SK-N-SH treated with all-trans-retinoic acid at 6 μM for 48 hours (cell line): ENCODE measurements around the gene ST6GALNAC3.

Source experiments
- ATAC-seq: fragments of 200-7000 bp; cut with Tn5 transposase; 3 replicates; pipeline ENCODE4 v1.9.1; 2020; ENCODE audit warnings: mild to moderate bottlenecking, moderate library complexity
- ARNTL ChIP-seq: fragments of 450-650 bp; formaldehyde crosslinking; IDR thresholded peaks from 2 replicates; pipeline ENCODE4 v1.5.0; 2020; ENCODE audit warnings: low read depth, mild to moderate bottlenecking, moderate library complexity, borderline replicate concordance
- CSDC2 ChIP-seq: fragments of 250-450 bp; sonication (Bioruptor Pico); IDR thresholded peaks from 2 replicates; pipeline ENCODE4 v1.5.0; 2020; ENCODE audit warnings: mild to moderate bottlenecking, moderate library complexity
- ESRRG ChIP-seq: fragments of 250-450 bp; sonication (Bioruptor Pico); IDR thresholded peaks from 2 replicates; pipeline ENCODE4 v1.6.1; 2021; ENCODE audit warnings: mild to moderate bottlenecking
- GLIS3 ChIP-seq: fragments of 250-450 bp; sonication (Bioruptor Pico); IDR thresholded peaks from 2 replicates; pipeline ENCODE4 v1.5.0; 2020; ENCODE audit warnings: mild to moderate bottlenecking, moderate library complexity
- ISL1 ChIP-seq: fragments of 250-450 bp; sonication (Bioruptor Pico); IDR thresholded peaks from 2 replicates; pipeline ENCODE4 v2.1.2; 2022; ENCODE audit warnings: mild to moderate bottlenecking, moderate library complexity
- OSR1 ChIP-seq: fragments of 250-450 bp; sonication (Bioruptor Pico); IDR thresholded peaks from 2 replicates; pipeline ENCODE4 v1.8.0; 2022; ENCODE audit warnings: moderate library complexity, mild to moderate bottlenecking, inconsistent platforms
- PPARA ChIP-seq: fragments of 250-450 bp; sonication (Bioruptor Pico); IDR thresholded peaks from 2 replicates; pipeline ENCODE4 v1.5.0; 2020; ENCODE audit warnings: mild to moderate bottlenecking, borderline replicate concordance
- RARB ChIP-seq: fragments of 250-450 bp; sonication (Bioruptor Pico); IDR thresholded peaks from 2 replicates; pipeline ENCODE4 v1.8.0; 2021; ENCODE audit warnings: mild to moderate bottlenecking, moderate library complexity
- SNAI2 ChIP-seq: fragments of 250-450 bp; sonication (Bioruptor Pico); IDR thresholded peaks from 2 replicates; pipeline ENCODE4 v1.5.0; 2020; ENCODE audit warnings: mild to moderate bottlenecking, moderate library complexity
- TCF4 ChIP-seq: fragments of 250-450 bp; sonication (Bioruptor Pico); IDR thresholded peaks from 2 replicates; pipeline ENCODE4 v1.8.0; 2021; ENCODE audit warnings: mild to moderate bottlenecking, moderate library complexity, borderline replicate concordance
- TOX ChIP-seq: fragments of 250-450 bp; sonication (Bioruptor Pico); IDR thresholded peaks from 2 replicates; pipeline ENCODE4 v1.8.0; 2021; ENCODE audit warnings: mild to moderate bottlenecking, moderate library complexity, borderline replicate concordance
- ZC3H10 ChIP-seq: fragments of 250-450 bp; sonication (Bioruptor Pico); IDR thresholded peaks from 2 replicates; pipeline ENCODE4 v1.5.1; 2021; ENCODE audit warnings: mild to moderate bottlenecking, moderate library complexity
- ZFP30 ChIP-seq: fragments of 450-650 bp; formaldehyde crosslinking; IDR thresholded peaks from 2 replicates; pipeline ENCODE4 v1.5.0; 2022; ENCODE audit warnings: mild to moderate bottlenecking, moderate library complexity
- ZNF565 ChIP-seq: fragments of 450-650 bp; formaldehyde crosslinking; conservative IDR thresholded peaks from 2 replicates; pipeline ENCODE4 v1.5.0; 2020; ENCODE audit warnings: low read depth, mild to moderate bottlenecking, moderate library complexity
- ZNF70 ChIP-seq: fragments of 450-650 bp; formaldehyde crosslinking; IDR thresholded peaks from 2 replicates; pipeline ENCODE4 v1.5.0; 2020; ENCODE audit warnings: mild to moderate bottlenecking, moderate library complexity
- TF ChIP-seq, protein P1 (sequence below): fragments of 250-450 bp; sonication (Bioruptor Pico); IDR thresholded peaks from 2 replicates; pipeline ENCODE4 v1.8.0; 2020; ENCODE audit warnings: mild to moderate bottlenecking, moderate library complexity, borderline replicate concordance
- TF ChIP-seq, protein P2 (sequence below): fragments of 250-450 bp; sonication (Bioruptor Pico); IDR thresholded peaks from 2 replicates; pipeline ENCODE4 v1.5.1; 2021; ENCODE audit warnings: mild to moderate bottlenecking, moderate library complexity
- TF ChIP-seq, protein P3 (sequence below): fragments of 250-450 bp; sonication (Bioruptor Pico); IDR thresholded peaks from 2 replicates; pipeline ENCODE4 v1.8.0; 2021; ENCODE audit warnings: low read depth, mild to moderate bottlenecking, moderate library complexity, borderline replicate concordance
- TF ChIP-seq, protein P4 (sequence below): fragments of 250-450 bp; sonication (Bioruptor Pico); IDR thresholded peaks from 2 replicates; pipeline ENCODE4 v1.5.1; 2020; ENCODE audit warnings: low read depth, mild to moderate bottlenecking, moderate library complexity
- TF ChIP-seq, protein P5 (sequence below): fragments of 250-450 bp; sonication (Bioruptor Pico); IDR thresholded peaks from 2 replicates; pipeline ENCODE4 v1.5.0; 2020; ENCODE audit warnings: mild to moderate bottlenecking, moderate library complexity

ST6GALNAC3 gene

DNA sequence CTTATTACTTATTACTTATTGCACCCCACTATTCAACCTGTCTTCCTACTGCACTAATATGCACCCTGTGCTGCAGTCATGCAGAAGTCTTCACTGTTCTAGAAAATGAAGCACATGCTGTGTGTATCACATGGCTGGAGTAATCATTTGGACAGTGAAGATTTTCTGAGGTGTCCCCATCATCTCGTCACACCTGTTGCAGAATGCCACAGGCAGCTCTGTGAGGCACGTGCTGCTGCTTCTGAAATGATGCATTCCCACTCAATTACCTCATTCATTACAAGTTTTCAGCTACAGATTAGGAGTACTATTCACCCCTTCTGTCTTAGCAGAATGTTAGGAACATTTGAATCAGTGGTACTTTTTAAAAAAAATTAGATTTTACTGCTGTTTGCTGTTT lies 467.1 kb downstream of the ST6GALNAC3 start:
- ATAC-seq = no peak
- no peak for TF ChIP-seq ZFP30 (CRISPR knock-in tag)
- TF ChIP-seq ISL1 (CRISPR knock-in tag) = no peak
- no peak for TF ChIP-seq GLIS3 (CRISPR knock-in tag)
- TF ChIP-seq PPARA (CRISPR knock-in tag) = no peak
- TF ChIP-seq ZC3H10 (CRISPR knock-in tag) = no peak
- TF ChIP-seq OSR1 = no peak
- TF ChIP-seq TCF4 = no peak
- no peak for TF ChIP-seq SNAI2 (CRISPR knock-in tag)
- TF ChIP-seq, protein P1, sequence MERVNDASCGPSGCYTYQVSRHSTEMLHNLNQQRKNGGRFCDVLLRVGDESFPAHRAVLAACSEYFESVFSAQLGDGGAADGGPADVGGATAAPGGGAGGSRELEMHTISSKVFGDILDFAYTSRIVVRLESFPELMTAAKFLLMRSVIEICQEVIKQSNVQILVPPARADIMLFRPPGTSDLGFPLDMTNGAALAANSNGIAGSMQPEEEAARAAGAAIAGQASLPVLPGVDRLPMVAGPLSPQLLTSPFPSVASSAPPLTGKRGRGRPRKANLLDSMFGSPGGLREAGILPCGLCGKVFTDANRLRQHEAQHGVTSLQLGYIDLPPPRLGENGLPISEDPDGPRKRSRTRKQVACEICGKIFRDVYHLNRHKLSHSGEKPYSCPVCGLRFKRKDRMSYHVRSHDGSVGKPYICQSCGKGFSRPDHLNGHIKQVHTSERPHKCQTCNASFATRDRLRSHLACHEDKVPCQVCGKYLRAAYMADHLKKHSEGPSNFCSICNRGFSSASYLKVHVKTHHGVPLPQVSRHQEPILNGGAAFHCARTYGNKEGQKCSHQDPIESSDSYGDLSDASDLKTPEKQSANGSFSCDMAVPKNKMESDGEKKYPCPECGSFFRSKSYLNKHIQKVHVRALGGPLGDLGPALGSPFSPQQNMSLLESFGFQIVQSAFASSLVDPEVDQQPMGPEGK = no peak
- TF ChIP-seq, protein P2, sequence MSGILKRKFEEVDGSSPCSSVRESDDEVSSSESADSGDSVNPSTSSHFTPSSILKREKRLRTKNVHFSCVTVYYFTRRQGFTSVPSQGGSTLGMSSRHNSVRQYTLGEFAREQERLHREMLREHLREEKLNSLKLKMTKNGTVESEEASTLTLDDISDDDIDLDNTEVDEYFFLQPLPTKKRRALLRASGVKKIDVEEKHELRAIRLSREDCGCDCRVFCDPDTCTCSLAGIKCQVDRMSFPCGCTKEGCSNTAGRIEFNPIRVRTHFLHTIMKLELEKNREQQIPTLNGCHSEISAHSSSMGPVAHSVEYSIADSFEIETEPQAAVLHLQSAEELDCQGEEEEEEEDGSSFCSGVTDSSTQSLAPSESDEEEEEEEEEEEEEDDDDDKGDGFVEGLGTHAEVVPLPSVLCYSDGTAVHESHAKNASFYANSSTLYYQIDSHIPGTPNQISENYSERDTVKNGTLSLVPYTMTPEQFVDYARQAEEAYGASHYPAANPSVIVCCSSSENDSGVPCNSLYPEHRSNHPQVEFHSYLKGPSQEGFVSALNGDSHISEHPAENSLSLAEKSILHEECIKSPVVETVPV (CRISPR knock-in tag) = no peak
- TF ChIP-seq RARB (CRISPR knock-in tag) = no peak

DNA sequence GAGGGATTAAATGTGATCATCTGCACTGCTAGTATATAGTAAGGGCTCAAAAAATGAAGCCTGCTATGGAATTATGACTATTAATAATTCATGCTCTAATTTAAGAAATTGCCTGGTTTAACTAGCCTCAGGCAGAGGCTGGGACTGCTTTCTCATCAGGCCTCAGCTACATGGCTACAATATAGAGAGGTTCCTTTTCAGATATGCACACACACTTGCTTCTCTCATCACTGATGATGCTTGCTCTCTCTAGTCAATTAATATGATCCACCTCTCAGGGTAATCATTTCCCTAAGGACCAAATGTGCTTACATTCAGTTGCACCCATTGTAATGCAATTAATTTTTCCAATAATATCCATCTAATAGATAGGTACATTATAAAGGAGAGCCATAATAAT lies 467.8 kb downstream of the ST6GALNAC3 start:
- ATAC-seq = no peak
- TF ChIP-seq CSDC2 (no peak), GLIS3 (CRISPR knock-in tag) (no peak), TOX (CRISPR knock-in tag) (no peak), ZNF70 (CRISPR knock-in tag) (no peak), ARNTL (CRISPR knock-in tag) (no peak), TCF4 (no peak), ISL1 (CRISPR knock-in tag) (no peak), OSR1 (no peak), ESRRG (CRISPR knock-in tag) (no peak), SNAI2 (CRISPR knock-in tag) (no peak), PPARA (CRISPR knock-in tag) (no peak), RARB (CRISPR knock-in tag) (no peak)
- TF ChIP-seq, protein P3, sequence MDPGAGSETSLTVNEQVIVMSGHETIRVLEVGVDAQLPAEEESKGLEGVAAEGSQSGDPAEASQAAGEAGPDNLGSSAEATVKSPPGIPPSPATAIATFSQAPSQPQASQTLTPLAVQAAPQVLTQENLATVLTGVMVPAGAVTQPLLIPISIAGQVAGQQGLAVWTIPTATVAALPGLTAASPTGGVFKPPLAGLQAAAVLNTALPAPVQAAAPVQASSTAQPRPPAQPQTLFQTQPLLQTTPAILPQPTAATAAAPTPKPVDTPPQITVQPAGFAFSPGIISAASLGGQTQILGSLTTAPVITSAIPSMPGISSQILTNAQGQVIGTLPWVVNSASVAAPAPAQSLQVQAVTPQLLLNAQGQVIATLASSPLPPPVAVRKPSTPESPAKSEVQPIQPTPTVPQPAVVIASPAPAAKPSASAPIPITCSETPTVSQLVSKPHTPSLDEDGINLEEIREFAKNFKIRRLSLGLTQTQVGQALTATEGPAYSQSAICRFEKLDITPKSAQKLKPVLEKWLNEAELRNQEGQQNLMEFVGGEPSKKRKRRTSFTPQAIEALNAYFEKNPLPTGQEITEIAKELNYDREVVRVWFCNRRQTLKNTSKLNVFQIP (CRISPR knock-in tag) = no peak
- TF ChIP-seq, protein P4, sequence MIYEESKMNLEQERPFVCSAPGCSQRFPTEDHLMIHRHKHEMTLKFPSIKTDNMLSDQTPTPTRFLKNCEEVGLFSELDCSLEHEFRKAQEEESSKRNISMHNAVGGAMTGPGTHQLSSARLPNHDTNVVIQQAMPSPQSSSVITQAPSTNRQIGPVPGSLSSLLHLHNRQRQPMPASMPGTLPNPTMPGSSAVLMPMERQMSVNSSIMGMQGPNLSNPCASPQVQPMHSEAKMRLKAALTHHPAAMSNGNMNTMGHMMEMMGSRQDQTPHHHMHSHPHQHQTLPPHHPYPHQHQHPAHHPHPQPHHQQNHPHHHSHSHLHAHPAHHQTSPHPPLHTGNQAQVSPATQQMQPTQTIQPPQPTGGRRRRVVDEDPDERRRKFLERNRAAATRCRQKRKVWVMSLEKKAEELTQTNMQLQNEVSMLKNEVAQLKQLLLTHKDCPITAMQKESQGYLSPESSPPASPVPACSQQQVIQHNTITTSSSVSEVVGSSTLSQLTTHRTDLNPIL = no peak
- TF ChIP-seq, protein P5, sequence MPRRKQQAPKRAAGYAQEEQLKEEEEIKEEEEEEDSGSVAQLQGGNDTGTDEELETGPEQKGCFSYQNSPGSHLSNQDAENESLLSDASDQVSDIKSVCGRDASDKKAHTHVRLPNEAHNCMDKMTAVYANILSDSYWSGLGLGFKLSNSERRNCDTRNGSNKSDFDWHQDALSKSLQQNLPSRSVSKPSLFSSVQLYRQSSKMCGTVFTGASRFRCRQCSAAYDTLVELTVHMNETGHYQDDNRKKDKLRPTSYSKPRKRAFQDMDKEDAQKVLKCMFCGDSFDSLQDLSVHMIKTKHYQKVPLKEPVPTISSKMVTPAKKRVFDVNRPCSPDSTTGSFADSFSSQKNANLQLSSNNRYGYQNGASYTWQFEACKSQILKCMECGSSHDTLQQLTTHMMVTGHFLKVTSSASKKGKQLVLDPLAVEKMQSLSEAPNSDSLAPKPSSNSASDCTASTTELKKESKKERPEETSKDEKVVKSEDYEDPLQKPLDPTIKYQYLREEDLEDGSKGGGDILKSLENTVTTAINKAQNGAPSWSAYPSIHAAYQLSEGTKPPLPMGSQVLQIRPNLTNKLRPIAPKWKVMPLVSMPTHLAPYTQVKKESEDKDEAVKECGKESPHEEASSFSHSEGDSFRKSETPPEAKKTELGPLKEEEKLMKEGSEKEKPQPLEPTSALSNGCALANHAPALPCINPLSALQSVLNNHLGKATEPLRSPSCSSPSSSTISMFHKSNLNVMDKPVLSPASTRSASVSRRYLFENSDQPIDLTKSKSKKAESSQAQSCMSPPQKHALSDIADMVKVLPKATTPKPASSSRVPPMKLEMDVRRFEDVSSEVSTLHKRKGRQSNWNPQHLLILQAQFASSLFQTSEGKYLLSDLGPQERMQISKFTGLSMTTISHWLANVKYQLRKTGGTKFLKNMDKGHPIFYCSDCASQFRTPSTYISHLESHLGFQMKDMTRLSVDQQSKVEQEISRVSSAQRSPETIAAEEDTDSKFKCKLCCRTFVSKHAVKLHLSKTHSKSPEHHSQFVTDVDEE = no peak
- TF ChIP-seq, protein P1 = no peak
- TF ChIP-seq, all 23 proteins: peak for 0

DNA sequence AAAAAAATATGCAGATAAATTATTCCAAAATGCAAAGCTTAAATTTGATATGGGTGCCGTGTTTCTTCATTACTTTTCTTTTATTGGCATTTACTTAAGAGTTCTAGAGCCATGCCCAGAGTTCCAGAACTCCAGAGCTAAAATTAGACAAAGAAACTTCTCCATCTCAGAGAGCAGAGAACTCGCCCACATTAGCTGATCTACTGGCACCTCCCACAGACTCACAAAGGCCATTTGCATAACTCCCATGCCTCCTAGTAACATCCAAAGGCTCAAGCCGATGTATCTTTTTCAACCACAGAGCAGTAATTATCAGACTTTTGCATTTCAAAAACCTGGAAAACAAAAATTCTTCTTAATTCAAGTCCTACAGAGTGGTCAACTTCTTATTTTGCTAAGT lies 468.9 kb downstream of the ST6GALNAC3 start:
- no peak for TF ChIP-seq SNAI2 (CRISPR knock-in tag)
- no peak for TF ChIP-seq ZNF565
- TF ChIP-seq ZC3H10 (CRISPR knock-in tag) = no peak
- no peak for TF ChIP-seq ARNTL (CRISPR knock-in tag)
- no peak for TF ChIP-seq ZFP30 (CRISPR knock-in tag)
- TF ChIP-seq, protein P2 (CRISPR knock-in tag) = no peak
- TF ChIP-seq, protein P3 (CRISPR knock-in tag) = no peak
- TF ChIP-seq GLIS3 (CRISPR knock-in tag) = no peak
- no peak for TF ChIP-seq PPARA (CRISPR knock-in tag)
- TF ChIP-seq, protein P1 = no peak
- no peak for TF ChIP-seq RARB (CRISPR knock-in tag)
- no peak for ATAC-seq
